Measurements from ENCODE around the gene FAM131B.

DNA sequence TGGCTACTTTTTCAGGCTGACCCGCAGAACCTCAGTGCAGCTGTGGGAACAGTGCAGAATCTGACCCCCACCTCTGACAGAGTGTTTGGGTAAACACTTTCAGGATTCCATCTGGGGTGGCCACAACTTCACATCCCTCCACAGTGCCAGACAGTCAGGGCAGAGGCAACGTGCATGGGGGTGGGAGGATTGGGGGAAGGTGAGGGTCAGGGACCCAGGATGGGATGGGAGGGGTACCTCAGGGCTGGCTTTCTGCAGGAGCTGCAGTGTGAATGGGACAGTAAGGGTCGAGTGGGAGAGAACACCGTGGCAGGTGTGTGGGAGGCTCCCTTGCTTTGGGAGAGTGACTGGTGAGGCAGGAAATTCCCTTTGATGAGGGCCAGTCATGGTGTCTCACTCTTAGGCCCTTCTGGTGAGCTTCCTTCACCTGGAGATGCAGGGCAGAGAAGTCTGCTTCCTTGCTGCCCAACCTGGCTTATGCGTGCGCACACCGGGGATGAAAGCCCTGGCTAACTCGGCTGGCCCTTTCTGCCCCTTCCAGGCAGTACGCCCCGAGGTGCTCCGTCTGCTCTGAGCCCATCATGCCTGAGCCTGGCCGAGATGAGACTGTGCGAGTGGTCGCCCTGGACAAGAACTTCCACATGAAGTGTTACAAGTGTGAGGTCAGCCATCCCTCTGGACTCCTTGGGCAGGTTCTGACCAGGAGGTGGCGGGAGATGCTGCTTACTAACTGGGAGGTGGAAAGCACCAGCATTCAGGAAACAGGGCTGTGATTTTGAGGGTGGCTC, 27.0 kb upstream of the FAM131B start:
- TF ChIP-seq CTCF (conservative IDR thresholded peaks at IDR 0.05 in 1 of 2, IDR thresholded peaks at IDR 0.05 in 1 of 2; ENCODE audit: extremely low read depth in 1 of 2, insufficient read depth in 1 of 2, low read depth in 1 of 2, low read length in 2 of 2) (peak in 1 of 2 donors; percentile 13), EZH2 (IDR thresholded peaks at IDR 0.05; ENCODE audit: borderline replicate concordance, low read length) (no peak)

Measured in mammary epithelial cell (primary cell).